Measurements from ENCODE around the gene SMARCD1.
A peak's percentile ranks its signal among the peaks of the same experiment; 100 is the strongest.

SMARCD1 gene

GRCh38 chr12:50105913-50106450 lies 20.8 kb downstream of the SMARCD1 start:
- no peak for DNase-seq

- DNase-seq: no peak
Observed at GRCh38 chr12:50106907-50107306, 21.8 kb downstream of the SMARCD1 start.

GRCh38 chr12:50107416-50108268 lies 22.5 kb downstream of the SMARCD1 start:
- no peak for DNase-seq

GRCh38 chr12:50109319-50109718 lies 24.2 kb downstream of the SMARCD1 start:
- no peak for DNase-seq

GRCh38 chr12:50110127-50110761 lies 25.1 kb downstream of the SMARCD1 start:
- DNase-seq: no peak

- peak; percentile 29 to 49 for DNase-seq
Observed at GRCh38 chr12:50110762-50111351, 25.7 kb downstream of the SMARCD1 start.

GRCh38 chr12:50111395-50111692 lies 26.2 kb downstream of the SMARCD1 start:
- DNase-seq: no peak

GRCh38 chr12:50111693-50112455 lies 26.7 kb downstream of the SMARCD1 start, which contains the start of gene COX14:
COX14 (plus strand) TSS chr12:50112236; CDS start chr12:50120044, 7,808 bp downstream.
- DNase-seq: peak; percentile 99 to 100

GRCh38 chr12:50112456-50113218 lies 27.5 kb downstream of the SMARCD1 start:
- no peak for DNase-seq

- DNase-seq: no peak
Observed at GRCh38 chr12:50117057-50117622, 32.0 kb downstream of the SMARCD1 start.

- DNase-seq: no peak
Observed at GRCh38 chr12:50119387-50119786, 34.2 kb downstream of the SMARCD1 start.

- no peak for DNase-seq
Observed at GRCh38 chr12:50120521-50120920, 35.4 kb downstream of the SMARCD1 start.

GRCh38 chr12:50120953-50121352 lies 35.8 kb downstream of the SMARCD1 start:
- no peak for DNase-seq

- no peak for DNase-seq
Observed at GRCh38 chr12:50121641-50122040, 36.5 kb downstream of the SMARCD1 start.

GRCh38 chr12:50123203-50123602 lies 38.1 kb downstream of the SMARCD1 start:
- no peak for DNase-seq

GRCh38 chr12:50127546-50127945 lies 42.4 kb downstream of the SMARCD1 start:
- no peak for DNase-seq

- DNase-seq: no peak
Observed at GRCh38 chr12:50129290-50129689, 44.1 kb downstream of the SMARCD1 start.

- DNase-seq: no peak
Observed at GRCh38 chr12:50132505-50133135, 47.5 kb downstream of the SMARCD1 start.

GRCh38 chr12:50142993-50143392 lies 57.9 kb downstream of the SMARCD1 start:
- DNase-seq: no peak

- no peak for DNase-seq
Observed at GRCh38 chr12:50145439-50145838, 60.3 kb downstream of the SMARCD1 start.

GRCh38 chr12:50147281-50147680 lies 62.1 kb downstream of the SMARCD1 start:
- DNase-seq: no peak
